Keratinocyte (primary cell): Measurements from ENCODE around the gene SPTBN2.

Source experiments
- CTCF ChIP-seq, 3 experiments: IDR thresholded peaks in 1 of 3; conservative IDR thresholded peaks in 1 of 3; optimal IDR thresholded peaks in 1 of 3; 2 replicates in 2 of 3; 3 replicates in 1 of 3; pipeline versions ENCODE3 to v1.5.1; 2011; ENCODE audit warnings: low read length in 3 of 3, mild to moderate bottlenecking in 3 of 3, moderate library complexity in 2 of 3, control low read depth in 1 of 3, inconsistent platforms in 1 of 3; ENCODE audit not compliant: insufficient read depth in 2 of 3; ENCODE audit errors: extremely low read depth in 1 of 3
- EZH2 ChIP-seq: IDR thresholded peaks from one replicate; pipeline ENCODE4 v1.6.1; 2012; ENCODE audit warnings: inconsistent platforms, mild to moderate bottlenecking, low read length, moderate library complexity

- TF ChIP-seq CTCF (optimal IDR thresholded peaks at IDR 0.05 in 1 of 3, IDR thresholded peaks at IDR 0.05 in 1 of 3, conservative IDR thresholded peaks at IDR 0.05 in 1 of 3; ENCODE audit: extremely low read depth in 1 of 3, insufficient read depth in 2 of 3, low read length in 3 of 3) (no peak), EZH2 (no peak)
These were observed 24.2 kb downstream of the SPTBN2 start for GRCh38 chr11:66704659-66705360.
